Cardiac muscle cell (in vitro differentiated cells and primary cell): ENCODE data around the gene UBC. TPM values are rescaled to one million over a fixed set of nuclear protein-coding genes. Genes with fewer than 3 reads are reported as not detected.
"Not testable (repeated sequence)": the region's sequence is repeated elsewhere in the genome, so short reads cannot be mapped to it uniquely, and the experiment has no call there.

Experiments
- DNase-seq, 2 donors: peaks; one replicate each; pipeline versions ENCODE4 v3.0.0 to v3.0.0-alpha.2; 2010 to 2017; ENCODE audit warnings: low read depth in 1 of 2, low spot score in 1 of 2
- H3K27ac ChIP-seq: fragments of 200-600 bp; sonication (generic); 2 replicates; pipeline ENCODE4 v1.5.1; 2016
- H3K27me3 ChIP-seq: fragments of 200-600 bp; sonication (generic); 2 replicates; pipeline ENCODE4 v1.6.0; 2016; ENCODE audit warnings: control low read depth
- H3K36me3 ChIP-seq: fragments of 200-600 bp; sonication (generic); 2 replicates; pipeline ENCODE4 v1.5.1; 2016; ENCODE audit warnings: control low read depth
- H3K4me1 ChIP-seq: fragments of 200-600 bp; sonication (generic); 2 replicates; pipeline ENCODE4 v1.8.1; 2017; ENCODE audit warnings: low read depth, mild to moderate bottlenecking, mixed run types
- H3K4me3 ChIP-seq: fragments of 200-600 bp; sonication (generic); 2 replicates; pipeline ENCODE4 v1.5.1; 2016; ENCODE audit warnings: mild to moderate bottlenecking
- H3K9me3 ChIP-seq: fragments of 200-600 bp; sonication (generic); 2 replicates; pipeline ENCODE4 v1.5.1; 2017; ENCODE audit warnings: low read depth, mild to moderate bottlenecking, control low read depth
- polyA plus RNA-seq: library from polyadenylated mRNA; unstranded; fragments of >200 nt; fragmentation: Nextera tagmentation; extraction: Ambion mirVana; gene quantifications from 2 replicates; pipeline ENCODE4 v1.2.1, GENCODE V29; 2016
- total RNA-seq: library from RNA; depleted of rRNA; stranded (reverse); fragments of >200 nt; gene quantifications from 2 replicates; pipeline ENCODE4 v1.2.3, GENCODE V29; 2016
- TF ChIP-seq, protein P1 (sequence below): IDR thresholded peaks from 2 replicates; pipeline ENCODE4 v1.5.1; 2012; ENCODE audit warnings: low read depth, mild to moderate bottlenecking, low read length

UBC gene
- total and polyA plus RNA-seq, 2 experiments from 2014 or later: 897 to 1,139 TPM

DNA sequence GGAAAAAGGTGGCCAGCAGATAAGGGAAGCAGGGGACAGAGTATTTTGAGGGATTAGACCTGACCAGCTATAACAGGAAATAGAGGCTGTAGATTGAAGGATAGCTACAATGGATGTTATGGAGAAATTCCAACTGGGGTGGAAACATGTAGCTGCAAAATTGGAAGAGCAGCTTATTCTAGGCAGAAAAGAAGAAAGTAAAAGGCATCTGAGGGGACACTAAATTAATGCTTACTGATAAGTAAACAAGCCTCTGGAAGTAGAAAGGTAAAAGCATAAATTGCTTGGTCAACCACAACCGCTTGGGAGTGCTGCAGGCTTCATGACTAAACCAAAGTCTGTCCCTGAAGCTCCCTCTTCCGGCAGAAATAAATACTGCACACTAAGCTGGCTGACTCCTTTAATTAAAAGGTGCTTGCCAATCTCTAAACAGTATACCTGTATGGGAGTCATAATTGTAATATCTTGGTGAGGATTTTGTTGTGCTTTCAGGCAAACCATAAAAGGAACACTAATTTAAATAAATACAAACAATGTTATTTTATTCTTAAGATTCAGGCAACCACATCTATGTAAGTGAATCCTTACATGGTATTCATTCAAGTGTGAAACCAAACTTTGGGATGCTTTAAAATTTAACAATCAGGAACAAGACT lies 7.7 kb downstream of the UBC start:
- H3K9me3 ChIP-seq: no peaks in the 10 kb centered on the region
- no peak overlapping the region for H3K4me3 ChIP-seq
- peak; percentile 92 to 93 for DNase-seq
- H3K4me1 ChIP-seq: peaks cover 3% of the 10 kb centered on the region
- peaks cover 6% of the 10 kb centered on the region for H3K36me3 ChIP-seq
- TF ChIP-seq, protein P1, sequence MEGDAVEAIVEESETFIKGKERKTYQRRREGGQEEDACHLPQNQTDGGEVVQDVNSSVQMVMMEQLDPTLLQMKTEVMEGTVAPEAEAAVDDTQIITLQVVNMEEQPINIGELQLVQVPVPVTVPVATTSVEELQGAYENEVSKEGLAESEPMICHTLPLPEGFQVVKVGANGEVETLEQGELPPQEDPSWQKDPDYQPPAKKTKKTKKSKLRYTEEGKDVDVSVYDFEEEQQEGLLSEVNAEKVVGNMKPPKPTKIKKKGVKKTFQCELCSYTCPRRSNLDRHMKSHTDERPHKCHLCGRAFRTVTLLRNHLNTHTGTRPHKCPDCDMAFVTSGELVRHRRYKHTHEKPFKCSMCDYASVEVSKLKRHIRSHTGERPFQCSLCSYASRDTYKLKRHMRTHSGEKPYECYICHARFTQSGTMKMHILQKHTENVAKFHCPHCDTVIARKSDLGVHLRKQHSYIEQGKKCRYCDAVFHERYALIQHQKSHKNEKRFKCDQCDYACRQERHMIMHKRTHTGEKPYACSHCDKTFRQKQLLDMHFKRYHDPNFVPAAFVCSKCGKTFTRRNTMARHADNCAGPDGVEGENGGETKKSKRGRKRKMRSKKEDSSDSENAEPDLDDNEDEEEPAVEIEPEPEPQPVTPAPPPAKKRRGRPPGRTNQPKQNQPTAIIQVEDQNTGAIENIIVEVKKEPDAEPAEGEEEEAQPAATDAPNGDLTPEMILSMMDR: peak; percentile 98
- no peaks in the 10 kb centered on the region for H3K27me3 ChIP-seq
- H3K27ac ChIP-seq: no peak overlapping the region

- Histone ChIP-seq H3K9me3 (no peaks in the 10 kb centered on the region), H3K27me3 (no peaks in the 10 kb centered on the region), H3K4me3 (no peak overlapping the region), H3K36me3 (no peaks in the 10 kb centered on the region), H3K27ac (no peak overlapping the region), H3K4me1 (no peaks in the 10 kb centered on the region)
- peak; percentile 51 to 92 for DNase-seq
- TF ChIP-seq, protein P1: no peak
These were observed 9.9 kb downstream of the UBC start for GRCh38 chr12:124904306-124905098.

GRCh38 chr12:124902916-124903315 lies 11.5 kb downstream of the UBC start:
- no peak for DNase-seq
- Histone ChIP-seq H3K27me3 (no peaks in the 10 kb centered on the region), H3K27ac (no peak overlapping the region), H3K4me1 (no peaks in the 10 kb centered on the region), H3K4me3 (no peak overlapping the region), H3K36me3 (no peaks in the 10 kb centered on the region), H3K9me3 (no peaks in the 10 kb centered on the region)
- TF ChIP-seq, protein P1: no peak

- H3K4me1 ChIP-seq: no peaks in the 10 kb centered on the region
- no peak overlapping the region for H3K4me3 ChIP-seq
- DNase-seq: no peak
- TF ChIP-seq, protein P1: no peak
- H3K36me3 ChIP-seq: no peaks in the 10 kb centered on the region
- no peaks in the 10 kb centered on the region for H3K9me3 ChIP-seq
- no peaks in the 10 kb centered on the region for H3K27me3 ChIP-seq
- no peak overlapping the region for H3K27ac ChIP-seq
These were observed 13.4 kb downstream of the UBC start for GRCh38 chr12:124901003-124901402.

DNA sequence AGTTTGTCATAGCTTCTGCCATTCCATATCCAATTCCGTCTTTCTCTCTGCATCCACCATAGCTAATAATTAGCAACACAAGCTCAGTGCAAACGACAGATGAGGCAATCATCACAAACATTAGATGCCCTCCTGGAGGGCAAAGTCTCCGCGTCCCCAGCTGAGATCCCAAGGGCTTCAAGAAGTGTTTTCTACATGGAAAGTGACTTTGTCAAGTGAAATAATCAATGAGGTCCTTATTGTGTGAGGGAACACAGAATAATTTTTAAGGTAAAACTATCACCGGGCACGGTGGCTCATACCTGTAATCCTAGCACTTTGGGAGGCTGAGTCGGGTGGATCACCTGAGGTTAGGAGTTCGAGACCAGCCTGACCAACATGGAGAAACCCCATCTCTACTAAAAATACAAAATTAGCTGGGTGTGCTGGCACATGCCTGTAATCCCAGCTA lies 14.1 kb downstream of the UBC start:
- H3K4me3 ChIP-seq, H3K9me3 ChIP-seq: not testable (repeated sequence)

DNA sequence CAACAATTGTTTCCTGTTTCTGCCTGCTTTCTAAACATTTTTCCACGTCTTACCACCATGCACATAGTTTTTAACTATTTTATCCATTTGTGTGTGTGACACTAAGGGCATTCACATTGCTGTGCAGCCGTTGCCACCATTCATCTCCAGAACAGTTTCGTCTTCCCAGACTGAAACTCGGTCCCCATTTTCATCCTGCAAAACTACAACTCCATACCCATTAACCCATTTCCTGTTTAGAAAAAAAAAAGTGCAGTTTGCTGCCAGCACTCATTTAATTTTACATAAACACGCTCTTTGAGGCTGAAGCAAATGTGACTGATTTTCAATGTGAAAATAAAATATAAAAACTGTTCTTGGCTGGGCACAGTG lies 15.5 kb downstream of the UBC start:
- Histone ChIP-seq H3K36me3 (no peaks in the 10 kb centered on the region), H3K27me3 (no peaks in the 10 kb centered on the region), H3K27ac (no peak overlapping the region), H3K4me3 (no peak overlapping the region), H3K4me1 (no peaks in the 10 kb centered on the region), H3K9me3 (no peaks in the 10 kb centered on the region)
- DNase-seq: no peak
- TF ChIP-seq, protein P1: no peak

More for the DNA sequence above, 14.1 kb downstream of the UBC start:
- DNase-seq, H3K4me1 ChIP-seq, H3K27me3 ChIP-seq, H3K36me3 ChIP-seq, H3K27ac ChIP-seq: not testable (repeated sequence)
